KG1 (cell line): Measurements from ENCODE around the gene CDH19.
"Not testable (repeated sequence)": the region's sequence is repeated elsewhere in the genome, so short reads cannot be mapped to it uniquely, and the experiment has no call there.

Source experiments
- DNase-seq: peaks from one replicate; lab custom pipeline; 2025; lab: John Stamatoyannopoulos, UW

CDH19 gene

DNA sequence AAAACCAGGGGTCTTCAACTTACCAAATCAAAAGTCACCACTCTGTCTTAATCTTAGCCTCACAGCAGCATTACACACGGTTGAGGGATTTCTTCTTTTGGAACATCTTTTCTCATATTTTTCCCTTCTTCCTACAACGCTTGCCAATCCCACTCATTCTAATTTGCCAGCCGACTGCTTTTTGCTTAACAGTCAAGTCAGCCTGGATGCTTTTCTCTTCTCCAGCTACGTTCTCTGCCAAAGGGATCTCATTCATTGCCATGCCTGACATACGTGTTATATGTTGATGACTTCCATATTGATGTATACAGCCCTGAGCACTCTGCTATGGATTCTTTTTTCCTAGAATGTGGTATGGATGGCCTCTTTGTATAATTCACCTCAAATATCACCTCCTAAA is 37.3 kb downstream of the CDH19 start:
- DNase-seq = no peak

DNA sequence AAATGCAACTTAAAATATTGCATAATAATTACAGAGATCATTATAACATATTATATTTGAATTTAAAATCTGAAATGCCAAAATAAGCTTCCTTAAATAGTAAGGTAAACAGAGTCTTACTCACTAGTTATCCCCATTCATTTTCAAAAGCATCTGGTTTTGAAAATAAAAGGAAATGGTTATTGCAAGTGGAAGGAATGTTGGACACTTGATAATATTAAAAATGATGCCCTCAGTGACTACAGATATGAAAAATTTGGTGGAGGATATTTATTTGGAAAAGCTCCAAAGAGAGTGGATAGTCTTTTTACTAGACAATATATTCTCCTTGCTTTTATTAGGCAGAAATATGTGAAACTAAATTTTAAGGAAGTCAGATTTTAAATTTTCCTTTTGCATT is 39.7 kb downstream of the CDH19 start:
- no peak for DNase-seq

DNA sequence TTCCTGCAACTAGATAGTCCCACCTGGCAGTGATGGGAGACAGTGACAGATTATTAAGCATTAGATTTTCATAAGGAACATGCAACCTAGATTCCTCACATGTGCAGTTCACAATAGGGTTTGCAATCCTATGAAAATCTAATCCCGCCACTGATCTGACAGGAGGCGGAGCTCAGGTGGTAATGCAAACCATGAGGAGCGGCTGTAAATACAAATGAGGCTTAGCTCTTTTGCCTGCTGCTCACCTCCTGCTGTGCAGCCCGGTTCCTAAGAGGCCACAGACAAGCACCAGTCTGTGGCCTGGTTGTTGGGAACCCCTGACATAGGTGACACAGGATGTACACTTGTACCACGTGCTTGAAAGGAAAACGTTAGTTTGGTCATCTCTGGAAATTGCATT is 41.6 kb downstream of the CDH19 start:
- DNase-seq = no peak

DNA sequence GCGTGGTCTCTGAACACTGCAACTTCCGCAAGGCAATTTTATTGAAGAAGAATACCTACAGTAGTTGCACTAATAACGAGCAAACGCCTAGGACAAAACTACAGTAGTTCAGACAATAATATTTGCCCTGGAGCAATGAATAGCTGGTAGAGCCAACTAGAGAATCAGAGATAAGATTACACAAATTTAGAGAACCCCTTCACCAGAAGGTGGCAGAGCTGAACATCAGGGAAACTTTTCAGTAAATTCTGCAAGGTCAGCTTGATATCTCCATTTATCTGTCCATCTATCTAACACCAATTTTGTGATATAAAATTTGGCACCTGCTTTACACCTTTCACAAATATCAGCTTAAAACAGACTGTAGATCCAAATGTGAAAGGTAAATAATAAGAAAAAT is 43.8 kb downstream of the CDH19 start:
- DNase-seq = no peak

DNA sequence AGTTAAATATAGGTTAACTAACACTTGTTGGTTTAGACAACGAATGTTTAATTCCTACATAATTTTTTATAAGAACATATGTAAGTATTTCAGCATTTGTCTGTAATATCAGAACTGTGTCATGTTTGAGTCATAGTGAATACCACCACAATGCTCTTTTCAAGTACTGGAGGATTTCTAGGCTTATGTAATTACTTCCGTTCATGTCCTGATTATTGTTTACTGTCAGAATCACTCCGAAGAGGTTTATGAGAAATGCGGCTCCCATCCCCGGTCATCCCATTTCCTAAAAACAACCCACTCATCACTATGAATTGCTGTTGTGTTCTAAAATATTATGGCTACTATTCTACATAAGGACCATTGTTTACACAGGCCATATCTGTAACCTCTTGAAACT is 45.1 kb downstream of the CDH19 start:
- DNase-seq = no peak

DNA sequence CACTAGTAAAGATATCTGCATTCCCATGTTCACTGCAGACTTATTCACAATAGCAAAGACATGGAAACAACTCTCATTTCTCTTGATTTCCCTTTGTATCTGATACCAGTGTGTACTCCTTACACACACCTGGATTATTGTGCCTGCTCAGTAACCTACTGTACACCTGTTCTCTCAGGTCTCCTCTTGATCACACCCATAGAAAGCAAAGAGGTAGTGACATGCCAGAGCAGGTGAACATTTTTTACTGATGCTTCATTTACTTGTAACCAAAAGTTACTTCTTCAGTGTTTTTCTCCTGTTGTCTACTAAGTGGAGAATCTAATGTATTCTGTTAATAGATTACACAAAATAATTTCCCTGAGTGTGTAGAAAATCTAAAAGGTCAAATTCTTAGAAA is 46.8 kb downstream of the CDH19 start:
- DNase-seq = no peak

DNA sequence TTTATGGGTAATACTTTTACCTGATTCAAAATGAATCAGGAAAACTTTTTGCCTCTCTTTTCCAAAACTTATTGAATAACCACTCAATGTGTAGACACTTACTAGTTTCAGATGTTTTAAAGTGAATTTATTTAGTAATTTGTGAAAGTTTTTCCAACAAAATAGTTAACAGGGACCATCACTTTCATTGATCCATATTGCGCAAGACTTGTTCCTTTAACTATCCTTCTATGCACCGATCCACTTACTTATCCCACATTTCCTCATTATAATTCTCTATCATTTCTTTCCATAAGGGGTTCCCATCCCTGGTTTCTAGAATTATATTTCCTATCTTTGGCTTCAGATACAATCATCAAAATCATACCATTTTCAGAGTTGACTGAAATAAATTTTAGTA is 48.3 kb downstream of the CDH19 start:
- DNase-seq = no peak

DNA sequence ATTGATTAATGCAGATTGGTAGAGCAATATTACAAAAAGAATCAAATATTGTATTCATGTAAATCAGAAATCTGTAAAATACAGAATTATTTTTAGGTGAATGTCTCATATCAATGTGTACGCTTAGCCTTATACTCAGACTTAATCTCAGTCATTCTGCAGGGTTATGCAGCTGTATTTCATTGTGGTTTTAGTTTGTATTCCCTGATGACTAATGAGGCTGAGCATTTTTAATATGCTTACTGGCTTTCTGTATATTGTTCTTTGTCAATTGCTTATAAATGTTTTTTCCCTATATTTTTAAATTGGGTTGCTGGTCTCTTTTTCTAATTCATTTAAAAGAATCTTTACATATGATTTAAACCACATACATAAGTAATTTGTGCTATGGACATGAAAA is 50.1 kb downstream of the CDH19 start:
- no peak for DNase-seq

DNA sequence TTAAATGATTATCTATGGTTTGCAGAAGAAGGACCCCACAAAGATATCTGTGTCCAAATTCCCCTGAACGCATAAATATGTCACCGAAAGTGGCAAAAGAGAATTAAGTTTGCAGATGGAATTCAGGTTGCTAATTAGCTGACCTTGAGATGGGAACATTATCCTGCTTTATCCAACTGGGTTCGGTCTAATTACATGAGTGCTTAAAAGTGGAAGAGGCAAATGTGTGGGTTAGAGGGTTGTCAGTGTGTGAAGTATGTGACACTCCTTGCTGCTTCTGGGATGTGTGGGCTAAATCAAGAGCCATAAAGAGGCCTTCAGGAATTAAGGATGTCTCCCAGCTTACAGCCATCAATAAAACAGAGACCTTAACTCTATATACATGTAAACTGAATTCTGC is 53.5 kb downstream of the CDH19 start:
- DNase-seq = no peak

DNA sequence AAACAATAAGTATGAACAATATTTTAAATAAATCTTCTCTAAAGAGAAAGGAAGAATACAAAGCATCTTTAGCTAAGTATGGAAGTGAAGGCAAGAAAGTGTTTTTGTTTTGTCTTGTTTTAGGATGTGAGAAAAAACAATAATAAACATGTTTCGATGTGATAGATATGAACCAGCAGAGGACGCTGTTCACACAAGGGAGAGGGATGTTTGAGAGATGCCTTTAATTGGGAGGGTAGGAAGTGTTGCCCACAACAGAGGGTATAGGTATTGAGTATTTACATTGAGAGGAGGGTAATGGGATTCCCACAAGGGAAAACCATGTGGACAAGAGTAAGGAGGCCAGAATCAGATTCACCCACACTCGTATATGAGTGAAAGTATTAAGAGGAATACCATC is 55.1 kb downstream of the CDH19 start:
- DNase-seq = no peak

DNA sequence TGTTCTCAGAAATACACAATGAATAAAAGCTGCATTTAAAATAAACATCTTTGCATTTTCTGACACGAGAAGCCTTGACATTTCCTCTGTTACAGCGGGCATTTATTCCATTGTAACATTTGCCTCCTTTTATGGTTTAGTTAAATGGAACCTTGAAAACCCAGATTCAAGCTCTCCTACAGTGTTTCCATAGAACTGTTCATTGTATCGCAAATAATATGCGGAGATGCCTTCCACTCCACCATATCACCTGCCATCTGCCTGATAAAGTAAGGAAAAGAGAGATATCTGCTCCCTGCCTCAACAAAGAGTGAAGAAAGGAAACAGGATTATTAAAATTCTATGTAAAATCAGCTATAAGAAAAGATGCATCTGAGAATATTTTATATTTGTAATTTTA is 69.8 kb downstream of the CDH19 start:
- DNase-seq = no peak

DNA sequence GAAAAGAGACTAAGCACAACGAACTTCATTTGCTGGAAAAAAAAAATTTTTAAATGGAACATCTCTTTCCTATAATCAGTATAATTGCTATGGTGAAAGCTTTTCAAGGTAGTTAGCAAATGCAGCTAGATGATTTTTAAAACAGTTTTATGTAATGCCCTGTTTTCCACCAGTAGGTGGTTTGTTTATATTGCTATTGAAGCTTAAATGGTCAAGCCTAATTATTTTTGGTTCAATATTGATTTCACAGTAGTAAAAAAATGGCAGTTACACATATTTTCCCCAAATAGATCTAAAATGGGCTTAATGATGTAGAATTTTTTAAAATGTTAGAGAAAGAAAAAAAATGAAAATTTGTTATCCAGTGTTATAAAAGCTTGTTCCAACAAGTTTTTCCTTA is 70.2 kb downstream of the CDH19 start:
- DNase-seq = no peak

DNA sequence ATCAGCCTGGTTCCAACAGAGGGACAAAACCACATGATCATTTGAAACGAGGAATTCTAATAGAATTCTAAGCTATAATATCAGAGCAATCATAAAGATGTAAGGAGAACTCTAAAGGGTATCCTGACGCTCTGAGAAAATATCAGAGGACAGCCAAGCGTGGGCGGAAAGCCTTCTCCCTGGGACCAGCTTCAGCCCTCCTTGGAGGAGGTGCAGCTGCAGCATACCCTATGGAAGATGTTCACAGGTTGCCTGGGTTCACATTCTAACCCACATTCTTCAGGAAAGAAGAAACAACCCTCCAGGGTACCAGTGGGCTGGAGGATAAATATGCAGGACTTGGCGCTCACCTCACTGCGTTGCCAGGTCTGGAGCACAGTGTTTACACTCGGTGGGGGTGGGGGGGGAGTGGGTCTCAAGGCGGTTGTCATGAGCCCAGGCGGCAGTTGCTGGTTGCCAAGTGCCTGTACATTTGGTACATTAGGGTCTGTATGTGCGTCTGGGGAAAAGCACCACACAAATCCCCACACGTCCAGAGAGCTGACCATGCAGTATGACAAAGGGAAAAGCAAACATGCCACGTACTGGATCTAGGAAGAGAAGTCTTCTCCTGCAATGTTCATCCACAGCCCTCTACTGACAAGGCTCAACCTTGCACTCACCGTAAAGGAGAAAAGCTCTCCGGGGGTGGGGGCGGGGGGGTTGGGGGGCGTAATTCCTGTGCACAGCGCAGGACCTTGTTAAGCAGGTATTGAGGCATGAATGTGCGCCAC is 80.5 kb downstream of the CDH19 start:
- no peak for DNase-seq

DNA sequence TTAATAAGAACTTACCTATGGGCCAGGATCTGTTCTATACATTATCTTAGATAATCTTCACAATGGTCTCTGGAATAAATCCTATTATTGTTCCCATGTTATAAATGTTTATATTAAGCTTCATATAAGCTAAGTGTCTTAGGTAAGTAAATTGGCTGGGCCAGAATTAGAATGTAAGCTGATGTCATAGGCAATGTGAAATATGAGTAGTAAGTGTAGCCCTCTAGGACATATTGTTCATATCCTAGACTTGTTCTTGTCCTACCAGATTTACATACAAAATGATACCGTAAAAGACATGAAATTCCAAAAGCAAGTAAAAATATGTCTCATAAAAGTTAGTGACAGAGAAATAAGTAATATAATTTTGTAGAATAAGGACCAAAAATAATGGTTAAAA is 89.9 kb downstream of the CDH19 start:
- no peak for DNase-seq

DNA sequence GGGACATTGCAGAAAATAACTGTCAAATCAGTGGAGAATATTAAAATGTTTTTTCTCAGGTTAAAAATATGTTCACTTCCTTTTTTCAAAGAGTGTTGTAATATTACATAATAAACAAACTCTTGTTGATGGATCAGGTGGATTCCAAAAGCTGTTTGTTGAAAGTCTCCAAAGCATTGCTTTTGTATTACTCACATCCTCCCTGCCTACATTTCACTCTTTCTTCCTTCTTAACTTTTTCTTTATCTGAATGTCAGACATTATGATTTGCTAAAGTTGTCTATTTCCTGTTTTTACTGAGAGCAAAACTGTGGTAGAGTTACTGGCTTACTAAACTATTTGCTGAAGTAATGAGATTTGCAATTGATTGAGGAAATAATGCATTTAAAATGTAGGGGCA is 92.1 kb downstream of the CDH19 start:
- DNase-seq = no peak

DNA sequence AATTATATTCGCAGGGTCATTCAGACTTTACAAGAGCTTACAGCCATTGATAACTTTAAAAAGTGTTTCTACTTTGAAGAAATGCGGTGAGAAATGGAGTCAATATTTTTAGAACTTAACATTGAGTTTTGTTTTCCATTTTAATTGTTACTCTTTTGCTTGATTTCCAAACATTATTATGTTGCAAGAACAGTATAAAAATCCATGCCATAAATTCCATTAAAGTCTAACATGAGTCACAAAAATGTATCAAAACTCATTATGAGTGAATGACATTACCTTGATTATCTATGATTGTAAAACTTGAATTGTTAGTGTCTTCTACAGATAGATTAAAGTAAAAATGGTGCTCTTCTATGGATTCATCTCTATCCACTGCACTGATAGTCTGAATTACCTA is 92.6 kb downstream of the CDH19 start:
- DNase-seq = no peak

DNA sequence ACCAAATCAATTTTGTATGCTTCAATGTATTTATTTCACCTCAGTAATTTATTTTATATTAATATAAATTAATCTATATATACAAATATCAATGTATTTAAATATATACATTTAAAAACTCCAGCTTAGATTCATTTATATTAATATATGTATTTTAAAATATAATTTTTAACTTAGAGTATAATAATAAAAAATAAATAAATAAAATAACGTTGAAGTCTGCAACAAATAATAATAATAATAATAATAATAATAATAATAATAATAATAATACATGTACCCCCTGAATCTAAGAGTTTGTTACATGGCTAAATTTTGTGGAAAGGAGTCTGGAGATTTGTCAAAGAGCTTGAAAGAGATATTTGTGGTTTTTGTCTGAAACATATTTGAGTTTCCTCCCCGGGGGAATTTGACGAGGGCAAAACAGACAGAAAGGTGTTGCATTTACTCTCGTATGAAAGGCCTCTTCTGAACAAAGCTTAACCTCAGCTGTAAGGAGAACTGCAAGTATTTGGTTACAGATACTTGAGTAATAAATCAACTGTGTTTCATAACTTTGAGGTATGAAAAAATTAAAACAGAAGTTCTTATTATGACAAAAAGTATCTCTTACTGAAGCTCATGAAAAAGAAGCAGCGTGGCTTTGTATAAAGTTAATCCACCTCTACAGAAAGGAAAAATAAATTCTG is 93.4 kb downstream of the CDH19 start:
- DNase-seq = no peak

DNA sequence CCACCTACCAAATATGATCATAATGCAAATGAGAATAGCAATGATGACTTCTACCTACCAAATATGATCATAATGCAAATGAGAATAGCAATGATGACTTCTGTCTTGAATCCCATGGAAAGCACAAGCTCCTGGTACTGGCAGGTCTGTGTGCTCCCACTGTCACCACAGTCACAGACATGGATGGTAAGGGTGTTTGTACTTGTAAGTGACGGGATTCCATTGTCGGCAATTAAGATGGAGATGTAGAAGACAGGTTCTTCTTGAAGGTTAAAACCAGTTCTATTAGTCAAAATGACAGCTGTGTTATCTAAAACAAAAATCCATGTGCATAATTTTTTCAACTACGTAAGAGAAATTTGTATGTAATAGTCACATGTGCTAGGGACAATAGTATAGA is 95.0 kb downstream of the CDH19 start:
- DNase-seq = no peak

DNA sequence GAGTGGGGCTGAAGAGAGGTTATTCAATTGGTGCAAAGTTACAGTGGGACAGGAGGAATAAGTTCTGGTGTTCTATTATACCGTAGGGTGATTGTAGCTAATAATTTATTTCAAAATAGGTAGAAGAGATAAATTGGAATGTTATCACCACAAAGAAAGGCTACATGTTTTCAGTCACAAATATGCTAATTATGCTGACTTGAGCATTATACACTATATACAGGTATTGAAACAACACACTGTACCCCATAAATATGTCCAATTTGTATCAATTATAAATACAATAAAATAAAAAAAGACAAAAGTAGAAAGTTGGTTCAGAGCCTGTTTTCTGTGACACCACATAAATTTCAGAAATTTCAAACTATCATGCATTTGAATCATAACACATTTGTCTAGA is 97.7 kb downstream of the CDH19 start:
- no peak for DNase-seq

DNA sequence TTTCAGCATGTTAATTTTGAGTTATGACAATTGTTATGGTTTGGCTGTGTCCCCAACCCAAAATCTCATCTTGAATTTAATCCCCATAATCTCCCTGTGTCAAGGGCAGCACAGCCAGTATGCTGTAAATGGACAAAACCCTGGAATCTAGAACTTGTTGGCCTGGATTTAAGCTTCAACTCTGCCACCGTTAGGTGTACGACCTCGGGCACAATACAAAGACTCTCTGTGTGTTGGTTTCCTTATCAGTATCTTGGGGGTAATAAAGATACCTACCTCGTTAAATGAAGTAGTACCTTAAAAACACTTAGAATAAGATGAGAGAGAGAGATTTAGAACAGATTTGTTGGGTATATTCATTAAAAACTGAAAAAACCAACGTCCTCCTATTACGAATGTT is 106.5 kb downstream of the CDH19 start:
- DNase-seq = no peak

DNA sequence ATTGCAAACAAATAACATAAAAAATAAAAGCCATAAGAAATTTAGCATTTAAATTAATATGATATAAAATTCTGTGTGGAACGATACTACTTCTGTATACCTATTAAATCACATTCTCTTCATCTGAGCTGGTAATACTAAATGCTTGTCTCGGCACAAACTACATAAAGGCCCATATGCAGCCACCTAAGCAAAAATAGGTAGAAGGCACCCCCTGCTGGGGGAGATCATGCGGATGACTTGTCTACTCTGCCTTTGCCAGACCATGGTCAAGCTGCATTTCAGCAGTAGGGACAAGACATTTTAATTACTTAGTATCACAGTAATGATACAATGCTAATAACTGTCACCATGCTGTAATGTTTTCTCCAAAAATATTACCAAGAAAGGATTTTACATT is 108.0 kb downstream of the CDH19 start:
- DNase-seq = peak; percentile 2

DNA sequence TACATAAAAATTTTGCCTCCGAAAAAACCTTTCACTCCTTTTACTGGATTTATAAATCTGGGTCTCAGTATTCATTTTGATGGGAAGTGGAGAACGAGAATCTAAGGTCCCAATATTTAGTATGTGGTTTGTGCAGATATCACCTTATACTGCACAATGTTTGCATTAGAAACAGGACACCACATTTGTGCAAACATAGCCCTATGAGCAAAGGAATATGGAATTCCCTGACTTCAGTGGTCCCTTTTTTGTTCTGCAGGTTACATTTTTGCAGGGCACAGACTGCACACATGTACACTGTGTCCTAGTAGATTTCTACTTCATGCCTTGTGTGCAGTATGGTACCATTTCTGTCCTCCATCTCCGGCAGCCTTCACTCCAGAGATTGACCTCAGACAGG is 130.0 kb downstream of the CDH19 start:
- no peak for DNase-seq

DNA sequence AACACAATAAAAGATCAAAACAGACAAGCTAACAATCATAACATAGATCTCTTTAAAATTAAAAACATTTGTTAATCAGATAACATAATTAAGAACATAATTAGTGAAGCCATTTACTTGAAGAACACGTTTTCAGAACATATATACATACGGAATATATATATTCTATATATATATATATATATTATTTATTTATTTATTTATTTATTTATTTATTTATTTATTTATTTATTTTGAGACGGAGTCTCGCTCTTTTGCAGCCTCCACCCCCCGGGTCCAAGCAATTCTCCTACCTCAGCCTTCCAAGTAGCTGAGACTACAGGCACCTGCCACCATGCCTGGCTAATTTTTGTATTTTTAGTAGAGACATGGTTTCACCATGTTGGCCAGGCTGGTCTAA is 137.7 kb downstream of the CDH19 start:
- not testable (repeated sequence) for DNase-seq

DNA sequence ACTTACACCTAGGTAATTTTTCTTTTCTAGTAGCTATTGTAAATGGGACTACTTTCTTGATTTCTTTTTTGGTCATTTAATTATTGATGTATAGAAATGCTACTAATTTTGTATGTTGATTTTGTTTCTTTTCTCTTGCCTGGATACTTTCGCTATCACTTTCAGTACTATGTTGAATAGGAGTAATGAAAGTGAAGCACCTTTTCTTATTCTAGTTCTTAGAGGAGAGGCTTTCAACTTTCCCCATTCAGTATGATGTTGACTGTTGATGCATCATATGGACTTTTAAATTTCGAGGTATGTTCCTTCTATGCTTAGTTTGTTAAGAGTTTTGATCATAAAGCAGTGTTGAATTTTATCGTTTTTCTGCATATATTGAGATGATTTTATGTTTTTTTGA is 142.5 kb downstream of the CDH19 start:
- no peak for DNase-seq
